Mucosa of descending colon (tissue), 3 donors: ENCODE data around the gene COL12A1. TPM values are rescaled to one million over a fixed set of nuclear protein-coding genes. Genes with fewer than 3 reads are reported as not detected.
A peak's percentile ranks its signal among the peaks of the same experiment; 100 is the strongest.

Experiments used
- ATAC-seq: fragments of 200-7000 bp; cut with Tn5 transposase; one replicate; pipeline ENCODE4 v1.9.1; 2020; ENCODE audit warnings: mild to moderate bottlenecking, moderate library complexity
- DNase-seq, 3 donors: peaks; one replicate each; pipeline ENCODE4 v3.0.0-alpha.2; 2020
- H3K36me3 ChIP-seq: fragments of 200-600 bp; one replicate; pipeline ENCODE4 v1.8.0; 2021; ENCODE audit warnings: low read depth, mild to moderate bottlenecking
- H3K4me1 ChIP-seq: fragments of 200-600 bp; one replicate; pipeline ENCODE4 v1.8.0; 2021; ENCODE audit warnings: low read depth, mild to moderate bottlenecking
- H3K4me3 ChIP-seq: fragments of 200-600 bp; one replicate; pipeline ENCODE4 v1.8.0; 2021; ENCODE audit warnings: mild to moderate bottlenecking
- H3K9me3 ChIP-seq: fragments of 200-600 bp; one replicate; pipeline ENCODE4 v1.8.0; 2021; ENCODE audit warnings: mild to moderate bottlenecking
- CTCF ChIP-seq: fragments of 200-600 bp; IDR thresholded peaks from one replicate; pipeline ENCODE4 v1.8.0; 2022; ENCODE audit warnings: antibody characterized with exemption, mild to moderate bottlenecking
- intact Hi-C, 2 donors: fragments of 100-400 bp; cut with DNase I in 1 of 2; cut with micrococcal nuclease in 1 of 2; formaldehyde crosslinking; loops; one replicate each; pipeline versions ENCODE4 v1.11.0 to v1.11.1; 2022; cut with DNase I, micrococcal nuclease
- long read RNA-seq, 2 donors: library from polyadenylated mRNA; unstranded; transcript quantifications; one replicate each; pipeline ENCODE4 v2.0.0, GENCODE V29; 2019 to 2021
- total RNA-seq, 3 donors: library from RNA; stranded (reverse); fragmentation: NEBNext Ultra II Directional in 2 of 3; extraction: Animal tissue kit (Norgen Biotek cat#: 25700) in 2 of 3; gene quantifications; one replicate each; pipeline versions ENCODE4 v1.2.1 to v1.2.4, GENCODE V29; 2021 to 2023
- donor health status: DM: no; HTN: no; CAD: no; lungs with moderate emphysema.
- donor health status: DM: no; HTN: no; CAD: no.
- donor health status: DM: no; HTN: yes; CAD: no.

Gene COL12A1
- total RNA-seq = 10 to 100 TPM in 2 of 3 donors, 1 to 10 TPM in 1; 6.1 to 80.9 (median 15.7) TPM
- long read RNA-seq, donor 1, partial matches to known transcripts = 17 of 19 reads
- long read RNA-seq, donor 1, other reads (novel, unspliced or antisense) = 2 of 19 reads
- long read RNA-seq, donor 2 = 0 reads

- intact Hi-C loops = loop anchor here (10.0 kb wide), 2 partner anchors 1111 to 1241 kb away; no protein-coding TSS in a partner anchor
- no peaks in the 10 kb centered on the region for H3K36me3 ChIP-seq
- ATAC-seq (peak; percentile 56), DNase-seq (peak; percentile 70 to 87 (median 75))
- no peak for TF ChIP-seq CTCF
- H3K9me3 ChIP-seq = no peaks in the 10 kb centered on the region
- H3K4me1 ChIP-seq = peaks cover 18% of the 10 kb centered on the region
- H3K4me3 ChIP-seq = no peak within 1 kb of the TSS
These were observed at the start of gene COL12A1 for GRCh38 chr6:75205776-75206575. Gene COL12A1 (minus strand): TSS chr6:75206053. CDS start chr6:75202792, 3,261 bp downstream.

GRCh38 chr6:75250552-75250951, 44.7 kb upstream of the COL12A1 start:
- intact Hi-C loops = no loop called here

GRCh38 chr6:75249837-75250236, 44.0 kb upstream of the COL12A1 start:
- no peak for TF ChIP-seq CTCF
- ATAC-seq = no peak
- Histone ChIP-seq H3K9me3 (no peaks in the 10 kb centered on the region), H3K4me3 (no peak overlapping the region), H3K4me1 (no peaks in the 10 kb centered on the region), H3K36me3 (no peaks in the 10 kb centered on the region)
- intact Hi-C loops = no loop called here
- no peak for DNase-seq

More at GRCh38 chr6:75250552-75250951, 44.7 kb upstream of the COL12A1 start:
- no peak for ATAC-seq
- H3K4me1 ChIP-seq = no peaks in the 10 kb centered on the region
- H3K36me3 ChIP-seq = no peaks in the 10 kb centered on the region
- no peak for TF ChIP-seq CTCF
- no peak overlapping the region for H3K4me3 ChIP-seq
- H3K9me3 ChIP-seq = no peaks in the 10 kb centered on the region
- no peak for DNase-seq

DNA sequence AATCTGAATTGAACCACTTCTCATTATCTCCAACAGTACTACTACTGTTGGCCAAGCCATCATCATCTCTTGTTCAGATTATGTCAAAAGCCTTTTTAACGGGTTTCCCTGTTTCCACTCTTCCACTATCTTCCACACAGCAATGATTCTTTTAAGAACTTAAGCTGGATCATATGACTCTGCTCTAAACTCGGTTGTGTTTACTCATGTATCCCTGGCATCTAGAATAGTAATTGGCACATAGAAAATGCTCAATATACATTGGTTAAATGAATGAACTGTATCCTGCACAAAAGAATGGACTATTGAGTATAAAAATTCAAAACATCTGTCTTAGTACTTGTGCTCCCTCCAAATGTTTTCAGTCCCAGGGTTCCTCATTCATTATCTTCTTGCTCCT, 40.5 kb upstream of the COL12A1 start:
- ATAC-seq = no peak
- Histone ChIP-seq H3K4me1 (peaks cover 9% of the 10 kb centered on the region), H3K4me3 (no peak overlapping the region), H3K36me3 (no peaks in the 10 kb centered on the region), H3K9me3 (no peaks in the 10 kb centered on the region)
- no peak for TF ChIP-seq CTCF
- no peak for DNase-seq
- intact Hi-C loops = no loop called here

DNA sequence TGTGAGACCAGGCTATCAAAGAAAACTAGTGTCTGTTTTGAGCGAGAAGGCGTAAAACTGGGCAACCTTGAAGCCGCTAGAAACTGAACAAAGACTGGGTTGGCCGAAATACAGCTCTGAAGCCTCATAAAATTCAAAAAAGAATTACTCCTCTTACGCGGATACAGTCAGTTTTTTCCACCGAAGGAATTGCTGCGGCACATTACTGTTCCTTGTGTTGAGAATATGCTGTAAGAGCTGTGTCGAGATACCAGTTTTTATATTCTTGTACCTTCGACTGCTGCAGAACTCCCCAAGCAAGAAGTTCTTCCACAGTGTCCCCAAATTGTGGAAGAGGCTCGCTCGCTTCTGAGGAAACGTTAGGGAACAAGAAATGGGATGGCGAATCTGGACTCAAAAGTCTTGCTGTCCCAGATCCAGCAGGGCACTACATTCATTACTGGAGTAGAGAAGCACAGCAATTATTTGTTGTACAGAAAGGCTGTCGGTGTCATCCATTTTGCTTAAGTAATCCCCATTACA, 38.3 kb upstream of the COL12A1 start:
- TF ChIP-seq CTCF = no peak
- Histone ChIP-seq H3K36me3 (no peaks in the 10 kb centered on the region), H3K9me3 (no peaks in the 10 kb centered on the region), H3K4me1 (peaks cover 11% of the 10 kb centered on the region), H3K4me3 (peak overlapping the region; percentile 50)
- peak; percentile 43 for ATAC-seq
- intact Hi-C loops = no loop called here
- no peak for DNase-seq
